ENCODE results near the gene SLC14A1.

The SLC14A1 gene

GRCh38 chr18:45801416-45802004, 77.5 kb downstream of the SLC14A1 start:
- DNase-seq (ENCODE audit: low spot score) = no peak
